ENCODE results near the gene PRUNE1. TPM values are rescaled to one million over a fixed set of nuclear protein-coding genes. Genes with fewer than 3 reads are reported as not detected.
A peak's percentile ranks its signal among the peaks of the same experiment; 100 is the strongest.

The PRUNE1 gene
- total RNA-seq, 3 donors from 2014 or later: 21.6 to 34.1 (median 32.8) TPM

GRCh38 chr1:151005729-151006319 is 2.4 kb upstream of the PRUNE1 start:
- Histone ChIP-seq H3K4me1 (peaks cover 0 to 30% of the 10 kb centered on the region in 2 donors), H3K27ac (peak overlapping the region; percentile 94 to 96), H3K27me3 (no peaks in the 10 kb centered on the region), H3K36me3 (no peaks in the 10 kb centered on the region), H3K4me3 (peak overlapping the region; percentile 51 to 75 (median 66)), H3K9me3 (no peaks in the 10 kb centered on the region)
- TF ChIP-seq, protein P1, sequence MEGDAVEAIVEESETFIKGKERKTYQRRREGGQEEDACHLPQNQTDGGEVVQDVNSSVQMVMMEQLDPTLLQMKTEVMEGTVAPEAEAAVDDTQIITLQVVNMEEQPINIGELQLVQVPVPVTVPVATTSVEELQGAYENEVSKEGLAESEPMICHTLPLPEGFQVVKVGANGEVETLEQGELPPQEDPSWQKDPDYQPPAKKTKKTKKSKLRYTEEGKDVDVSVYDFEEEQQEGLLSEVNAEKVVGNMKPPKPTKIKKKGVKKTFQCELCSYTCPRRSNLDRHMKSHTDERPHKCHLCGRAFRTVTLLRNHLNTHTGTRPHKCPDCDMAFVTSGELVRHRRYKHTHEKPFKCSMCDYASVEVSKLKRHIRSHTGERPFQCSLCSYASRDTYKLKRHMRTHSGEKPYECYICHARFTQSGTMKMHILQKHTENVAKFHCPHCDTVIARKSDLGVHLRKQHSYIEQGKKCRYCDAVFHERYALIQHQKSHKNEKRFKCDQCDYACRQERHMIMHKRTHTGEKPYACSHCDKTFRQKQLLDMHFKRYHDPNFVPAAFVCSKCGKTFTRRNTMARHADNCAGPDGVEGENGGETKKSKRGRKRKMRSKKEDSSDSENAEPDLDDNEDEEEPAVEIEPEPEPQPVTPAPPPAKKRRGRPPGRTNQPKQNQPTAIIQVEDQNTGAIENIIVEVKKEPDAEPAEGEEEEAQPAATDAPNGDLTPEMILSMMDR (IDR thresholded peaks at IDR 0.05): no peak
- TF ChIP-seq POLR2A (IDR thresholded peaks at IDR 0.05): no peak
- TF ChIP-seq POLR2AphosphoS5 (IDR thresholded peaks at IDR 0.05): no peak
- intact Hi-C loops (cut with DNase I; ENCODE audit: low total_unique reads): no loop called here
- no peak for DNase-seq (ENCODE audit: low spot score in 2 of 2)

DNA sequence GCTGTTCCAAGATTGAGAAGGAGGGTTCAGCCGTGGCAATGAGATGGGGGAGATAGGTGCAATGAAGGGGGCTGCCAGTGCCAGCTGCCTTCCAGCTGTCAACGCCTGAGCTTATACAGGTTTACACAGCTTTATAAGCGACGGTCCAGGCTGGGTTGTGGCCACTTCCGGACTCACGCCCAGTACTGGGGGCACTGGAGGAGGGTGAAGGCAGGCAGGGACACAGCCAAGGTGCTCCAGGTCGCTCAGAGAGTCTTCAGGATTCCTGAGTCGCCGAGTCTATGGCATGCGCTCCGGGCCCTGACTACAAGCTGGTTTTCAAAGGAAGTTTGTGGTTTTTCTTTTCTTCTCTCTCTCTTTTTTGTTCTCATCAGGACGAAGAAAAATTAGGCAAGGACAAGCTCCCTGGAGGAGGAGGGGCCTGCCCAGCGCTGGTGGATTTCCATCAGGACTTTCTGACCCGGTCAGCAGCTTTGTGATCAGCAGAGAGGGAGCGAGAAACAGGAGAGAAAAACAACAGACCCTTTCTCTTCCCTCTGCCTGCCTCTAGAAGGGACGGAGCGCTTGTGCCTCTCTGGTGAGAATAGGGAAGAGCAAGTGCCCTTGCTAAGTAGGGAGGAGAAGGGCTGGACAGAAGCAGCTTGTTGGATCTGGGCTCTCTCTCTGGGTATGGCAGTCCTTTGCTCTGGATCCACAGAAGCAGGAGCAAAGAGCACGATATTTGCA is 1.8 kb upstream of the PRUNE1 start, which contains the start of gene MINDY1:
TSS of gene MINDY1 (minus strand) at position 576 of the 726 bp plus-strand sequence. CDS start 4,285 bp downstream, outside the sequence.
- no peaks in the 10 kb centered on the region for H3K36me3 ChIP-seq
- peaks cover 0 to 30% of the 10 kb centered on the region in 2 donors for H3K4me1 ChIP-seq
- TF ChIP-seq, protein P1 (IDR thresholded peaks at IDR 0.05): peak; percentile 48 to 64 (median 58)
- TF ChIP-seq POLR2A (IDR thresholded peaks at IDR 0.05): no peak
- TF ChIP-seq POLR2AphosphoS5 (IDR thresholded peaks at IDR 0.05): peak; percentile 35 to 76 (median 69)
- peak within 1 kb of the TSS; percentile 94 to 96 for H3K27ac ChIP-seq
- H3K4me3 ChIP-seq: peak within 1 kb of the TSS; percentile 51 to 83 (median 66)
- intact Hi-C loops (cut with DNase I; ENCODE audit: low total_unique reads): no loop called here
- peak; percentile 72 to 74 for DNase-seq (ENCODE audit: low spot score in 2 of 2)
- no peaks in the 10 kb centered on the region for H3K27me3 ChIP-seq
- no peaks in the 10 kb centered on the region for H3K9me3 ChIP-seq

- TF ChIP-seq POLR2AphosphoS5 (IDR thresholded peaks at IDR 0.05) (no peak), POLR2A (IDR thresholded peaks at IDR 0.05) (no peak)
- TF ChIP-seq, protein P1 (IDR thresholded peaks at IDR 0.05): no peak
- intact Hi-C loops (cut with DNase I; ENCODE audit: low total_unique reads): no loop called here
- peak overlapping the region; percentile 60 to 83 (median 66) for H3K4me3 ChIP-seq
Measured at GRCh38 chr1:151007853-151008243, 401 bp upstream of the PRUNE1 start.

DNA sequence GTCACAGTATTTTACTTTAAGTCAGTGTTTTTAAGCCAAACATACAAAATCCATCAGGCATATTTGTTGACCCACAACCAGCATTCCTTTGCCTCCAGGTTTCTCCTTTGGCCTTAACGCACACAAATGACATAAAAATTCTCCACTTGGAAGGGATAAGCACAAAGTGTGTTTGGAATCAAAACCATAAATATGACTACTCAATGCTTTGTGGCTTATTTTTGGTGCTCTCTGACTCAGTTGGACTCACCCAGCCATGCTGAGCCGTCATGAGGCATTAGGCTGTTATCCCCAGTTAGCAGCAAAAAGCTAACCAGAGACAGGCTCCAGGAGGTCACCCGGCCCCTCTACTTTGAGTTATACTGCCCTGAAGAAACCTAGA is 948 bp downstream of the PRUNE1 start:
- Histone ChIP-seq H3K9me3 (no peaks in the 10 kb centered on the region), H3K4me1 (peaks cover 0 to 19% of the 10 kb centered on the region in 2 donors), H3K27ac (peak overlapping the region; percentile 94 to 96), H3K4me3 (peak overlapping the region; percentile 60 to 83 (median 66)), H3K36me3 (no peaks in the 10 kb centered on the region), H3K27me3 (no peaks in the 10 kb centered on the region)
- DNase-seq (ENCODE audit: low spot score in 2 of 2): no peak
- intact Hi-C loops (cut with DNase I; ENCODE audit: low total_unique reads): no loop called here
- TF ChIP-seq, protein P1 (IDR thresholded peaks at IDR 0.05): no peak
- no peak for TF ChIP-seq POLR2AphosphoS5 (IDR thresholded peaks at IDR 0.05)
- TF ChIP-seq POLR2A (IDR thresholded peaks at IDR 0.05): no peak

More at GRCh38 chr1:151007853-151008243, 401 bp upstream of the PRUNE1 start:
- H3K4me1 ChIP-seq: peaks cover 0 to 29% of the 10 kb centered on the region in 2 donors
- no peak for DNase-seq (ENCODE audit: low spot score in 2 of 2)
- no peaks in the 10 kb centered on the region for H3K36me3 ChIP-seq
- H3K27me3 ChIP-seq: no peaks in the 10 kb centered on the region
- H3K27ac ChIP-seq: peak overlapping the region; percentile 94 to 96
- no peaks in the 10 kb centered on the region for H3K9me3 ChIP-seq
